ENCODE results near the gene LTBP3. TPM values are rescaled to one million over a fixed set of nuclear protein-coding genes. Genes with fewer than 3 reads are reported as not detected.

The LTBP3 gene
- total and polyA plus RNA-seq, 9 donors, result 35.9 to 292 (median 188) TPM

DNA sequence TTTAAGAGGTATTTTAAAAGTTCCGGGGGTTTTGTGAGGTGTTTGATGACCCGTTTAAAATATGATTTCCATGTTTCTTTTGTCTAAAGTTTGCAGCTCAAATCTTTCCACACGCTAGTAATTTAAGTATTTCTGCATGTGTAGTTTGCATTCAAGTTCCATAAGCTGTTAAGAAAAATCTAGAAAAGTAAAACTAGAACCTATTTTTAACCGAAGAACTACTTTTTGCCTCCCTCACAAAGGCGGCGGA lies 59.5 kb downstream of the LTBP3 start:
- TF ChIP-seq EP300 (IDR thresholded peaks at IDR 0.05) (no peak), POLR2A (IDR thresholded peaks at IDR 0.05) (no peak), CTCF (IDR thresholded peaks at IDR 0.05) (no peak)
- H3K27ac ChIP-seq, result peak overlapping the region; percentile 91 to 94
- DNase-seq, result no peak
- H3K36me3 ChIP-seq, result no peaks in the 10 kb centered on the region
- H3K27me3 ChIP-seq, result no peaks in the 10 kb centered on the region
- no peaks in the 10 kb centered on the region for H3K9me3 ChIP-seq
- peaks cover 9% of the 10 kb centered on the region for H3K4me1 ChIP-seq (ENCODE audit: insufficient read depth)
- peak overlapping the region; percentile 82 for H3K4me3 ChIP-seq
- WGBS, 3 donors, result 1 to 2% (median 1%) methylated on average over 6 of the region's 6 CpGs
- intact Hi-C loops (cut with DNase I), result loop anchor here in 3 of 4 donors (2.0 to 5.0 kb wide), 2 partner anchors 76 kb away; partner anchors contain the start of gene NEAT1 (in 3 of the 3)

- 2 to 3% (median 2%) methylated on average over 24 of the region's 24 CpGs for WGBS, 3 donors
- peak overlapping the region; percentile 91 to 94 for H3K27ac ChIP-seq
- no peak for TF ChIP-seq POLR2A (IDR thresholded peaks at IDR 0.05)
- no peak for TF ChIP-seq CTCF (IDR thresholded peaks at IDR 0.05)
- no peak for TF ChIP-seq EP300 (IDR thresholded peaks at IDR 0.05)
- peaks cover 12% of the 10 kb centered on the region for H3K4me1 ChIP-seq (ENCODE audit: insufficient read depth)
- H3K4me3 ChIP-seq, result peak overlapping the region; percentile 82
- no peaks in the 10 kb centered on the region for H3K27me3 ChIP-seq
- DNase-seq, result peak; percentile 49 to 71 (median 61)
- H3K36me3 ChIP-seq, result no peaks in the 10 kb centered on the region
- intact Hi-C loops (cut with DNase I), result loop anchor here in 3 of 4 donors (2.0 to 5.0 kb wide), 2 partner anchors 75 to 76 kb away; partner anchors contain the start of gene NEAT1 (in 3 of the 3)
- H3K9me3 ChIP-seq, result no peaks in the 10 kb centered on the region
Measured at GRCh38 chr11:65498042-65498726, 60.0 kb downstream of the LTBP3 start.

- Histone ChIP-seq H3K36me3 (no peaks in the 10 kb centered on the region), H3K4me1 (ENCODE audit: insufficient read depth) (peaks cover 16% of the 10 kb centered on the region), H3K4me3 (peak overlapping the region; percentile 82), H3K9me3 (no peaks in the 10 kb centered on the region), H3K27ac (peak overlapping the region; percentile 91 to 94), H3K27me3 (no peaks in the 10 kb centered on the region)
- TF ChIP-seq POLR2A (IDR thresholded peaks at IDR 0.05) (no peak), EP300 (IDR thresholded peaks at IDR 0.05) (peak; percentile 98), CTCF (IDR thresholded peaks at IDR 0.05) (peak in 1 of 3 donors; percentile 23)
- intact Hi-C loops (cut with DNase I), result loop anchor here (2.0 to 5.0 kb wide), 2 partner anchors 75 kb away; partner anchors contain the start of gene NEAT1 (in 4 of the 4)
- 0 to 2% (median 1%) methylated on average over 48 to 61 of the region's 61 CpGs for WGBS, 3 donors
- DNase-seq, result peak; percentile 99 to 100 (median 99)
Measured at GRCh38 chr11:65497141-65498041, 60.8 kb downstream of the LTBP3 start.

DNA sequence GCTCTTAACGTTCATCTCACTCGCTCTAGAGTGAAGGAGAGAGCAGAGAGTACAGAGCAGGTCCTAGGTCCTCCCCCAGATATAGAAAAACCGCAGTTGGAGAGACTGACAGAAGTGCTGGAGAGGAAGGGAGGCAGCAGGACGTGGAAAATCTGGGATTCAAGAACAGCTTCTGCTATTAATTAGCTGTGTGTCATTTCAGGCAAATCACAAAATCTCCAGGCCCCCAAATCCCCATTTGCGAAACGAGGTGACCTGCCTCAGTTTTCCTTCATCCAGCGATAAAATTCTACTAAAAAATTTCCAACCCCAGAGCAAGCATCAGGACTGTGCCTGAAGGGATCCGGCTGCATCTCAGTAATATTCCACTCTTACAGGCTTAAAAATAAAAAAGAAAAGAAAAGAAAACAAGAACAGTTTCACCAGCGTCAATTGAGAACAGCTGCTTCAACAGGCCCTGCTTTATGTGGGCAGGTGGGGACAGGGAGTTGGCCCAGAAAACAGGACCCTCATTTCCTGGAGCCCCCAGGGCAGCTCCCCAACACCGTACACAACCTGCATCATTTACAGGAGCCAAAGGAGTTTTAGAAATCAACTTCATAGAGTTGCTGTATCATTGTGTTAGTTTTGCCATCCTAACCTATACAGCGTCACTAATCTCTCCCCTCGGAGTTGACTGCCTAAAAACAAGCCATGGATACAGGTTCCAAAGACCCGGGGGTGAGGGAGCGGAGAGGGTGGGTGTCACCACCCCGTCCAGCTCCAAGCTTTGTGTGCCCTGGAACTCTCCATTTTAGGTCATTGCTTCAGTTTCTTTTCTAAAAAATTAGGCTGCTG lies 61.6 kb downstream of the LTBP3 start:
- 5 to 8% (median 8%) methylated on average over 15 of the region's 15 CpGs for WGBS, 3 donors
- Histone ChIP-seq H3K9me3 (no peaks in the 10 kb centered on the region), H3K27me3 (no peaks in the 10 kb centered on the region), H3K36me3 (no peaks in the 10 kb centered on the region), H3K4me3 (peak overlapping the region; percentile 41), H3K4me1 (ENCODE audit: insufficient read depth) (peaks cover 23% of the 10 kb centered on the region), H3K27ac (peak overlapping the region; percentile 80 to 91)
- peak in 3 of 5 donors; percentile 35 to 50 (median 46) for DNase-seq
- no peak for TF ChIP-seq POLR2A (IDR thresholded peaks at IDR 0.05)
- TF ChIP-seq CTCF (IDR thresholded peaks at IDR 0.05), result no peak
- no peak for TF ChIP-seq EP300 (IDR thresholded peaks at IDR 0.05)
- intact Hi-C loops (cut with DNase I), result loop anchor here in 2 of 4 donors (2.0 to 5.0 kb wide), 2 partner anchors 74 kb away; partner anchors contain the start of gene NEAT1 (in 2 of the 2)
